Fibroblast of skin of left biceps (primary cell): ENCODE results near the gene SWSAP1.
"Not testable (repeated sequence)": the region's sequence is repeated elsewhere in the genome, so short reads cannot be mapped to it uniquely, and the experiment has no call there.

Experiments
- DNase-seq, 2 experiments: peaks; one replicate each; pipeline ENCODE4 v3.0.0-alpha.2; 2013; ENCODE audit warnings: low read depth in 2 of 2

SWSAP1 gene

GRCh38 chr19:11374433-11375142 lies at the start of gene SWSAP1:
Gene SWSAP1, plus strand, starts transcription at chr19:11374666. Its CDS starts 15 bp downstream, at chr19:11374681.
- DNase-seq, result peak; percentile 98

GRCh38 chr19:11324748-11325389 lies 49.6 kb upstream of the SWSAP1 start:
- no peak for DNase-seq

- no peak for DNase-seq
Observed at GRCh38 chr19:11325544-11325943, 48.9 kb upstream of the SWSAP1 start.

GRCh38 chr19:11330127-11330526 lies 44.3 kb upstream of the SWSAP1 start:
- DNase-seq, result no peak

GRCh38 chr19:11331502-11331901 lies 43.0 kb upstream of the SWSAP1 start:
- DNase-seq, result no peak

GRCh38 chr19:11332822-11333221 lies 41.6 kb upstream of the SWSAP1 start:
- no peak for DNase-seq

- DNase-seq, result not testable (repeated sequence)
Observed at GRCh38 chr19:11333838-11334237, 40.6 kb upstream of the SWSAP1 start.

- no peak for DNase-seq
Observed at GRCh38 chr19:11335449-11336146, 38.9 kb upstream of the SWSAP1 start.

GRCh38 chr19:11337080-11337479 lies 37.4 kb upstream of the SWSAP1 start:
- DNase-seq, result no peak

- no peak for DNase-seq
Observed at GRCh38 chr19:11338121-11338520, 36.3 kb upstream of the SWSAP1 start.

GRCh38 chr19:11338569-11339253 lies 35.8 kb upstream of the SWSAP1 start:
- no peak for DNase-seq

GRCh38 chr19:11339254-11340098 lies 35.0 kb upstream of the SWSAP1 start, which contains the start of gene RAB3D:
Gene RAB3D, minus strand, starts transcription at chr19:11339657. Its CDS starts 2,258 bp downstream, at chr19:11337399.
- peak; percentile 48 to 53 for DNase-seq

GRCh38 chr19:11340099-11340467 lies 34.4 kb upstream of the SWSAP1 start:
- DNase-seq, result not testable (repeated sequence)

- no peak for DNase-seq
Observed at GRCh38 chr19:11342429-11342828, 32.0 kb upstream of the SWSAP1 start.

GRCh38 chr19:11345122-11345803 lies 29.2 kb upstream of the SWSAP1 start:
- no peak for DNase-seq

GRCh38 chr19:11346104-11346940 lies 28.1 kb upstream of the SWSAP1 start, which contains the start of the genes CCDC159 and TMEM205:
Gene CCDC159, plus strand, starts transcription at chr19:11346519. Its CDS starts 88 bp downstream, at chr19:11346607.
Gene TMEM205, minus strand, starts transcription at chr19:11346268. Its CDS starts 649 bp downstream, at chr19:11345619.
- peak; percentile 98 for DNase-seq

- DNase-seq, result no peak
Observed at GRCh38 chr19:11347546-11348039, 26.9 kb upstream of the SWSAP1 start.

GRCh38 chr19:11349171-11349570 lies 25.3 kb upstream of the SWSAP1 start:
- DNase-seq, result no peak

- not testable (repeated sequence) for DNase-seq
Observed at GRCh38 chr19:11354102-11354501, 20.4 kb upstream of the SWSAP1 start.
